ENCODE measurements around the gene KBTBD6.
"Not testable (repeated sequence)": the region's sequence is repeated elsewhere in the genome, so short reads cannot be mapped to it uniquely, and the experiment has no call there.

KBTBD6 gene

GRCh38 chr13:41136396-41137031, 3.9 kb upstream of the KBTBD6 start:
- no peak for DNase-seq

GRCh38 chr13:41133951-41134350, 1.3 kb upstream of the KBTBD6 start:
- no peak for DNase-seq

- DNase-seq: peak in 12 of 51 donors; percentile 33 to 79 (median 63)
Measured at GRCh38 chr13:41131660-41132511, 716 bp downstream of the KBTBD6 start.

GRCh38 chr13:41131189-41131588, 1.4 kb downstream of the KBTBD6 start:
- DNase-seq: not testable (repeated sequence)

GRCh38 chr13:41130356-41130755, 2.2 kb downstream of the KBTBD6 start:
- DNase-seq: no peak

GRCh38 chr13:41127701-41128100, 4.9 kb downstream of the KBTBD6 start:
- DNase-seq: no peak

- DNase-seq: peak in 1 of 51 donors; percentile 4
Measured at GRCh38 chr13:41122838-41123237, 9.8 kb downstream of the KBTBD6 start.

GRCh38 chr13:41117869-41118268, 14.7 kb downstream of the KBTBD6 start:
- no peak for DNase-seq

GRCh38 chr13:41111454-41111853, 21.1 kb downstream of the KBTBD6 start:
- no peak for DNase-seq

GRCh38 chr13:41107584-41108014, 25.0 kb downstream of the KBTBD6 start:
- no peak for DNase-seq

- DNase-seq: no peak
Measured at GRCh38 chr13:41107104-41107571, 25.5 kb downstream of the KBTBD6 start.

- no peak for DNase-seq
Measured at GRCh38 chr13:41099986-41100385, 32.6 kb downstream of the KBTBD6 start.

- DNase-seq: no peak
Measured at GRCh38 chr13:41098761-41099160, 33.8 kb downstream of the KBTBD6 start.

- not testable (repeated sequence) for DNase-seq
Measured at GRCh38 chr13:41095681-41096080, 36.9 kb downstream of the KBTBD6 start.

GRCh38 chr13:41085961-41086585, 46.5 kb downstream of the KBTBD6 start:
- DNase-seq: no peak

GRCh38 chr13:41079725-41080124, 52.9 kb downstream of the KBTBD6 start:
- no peak for DNase-seq

Measured in hypothalamus (tissue), 51 donors.